Liver (tissue), 9 donors: ENCODE results near the gene ATP5PD. TPM values are rescaled to one million over a fixed set of nuclear protein-coding genes. Genes with fewer than 3 reads are reported as not detected.

Experiments
- DNase-seq: peaks from one replicate; pipeline ENCODE4 v3.0.0-alpha.2; 2017; ENCODE audit warnings: low spot score
- H3K27ac ChIP-seq, 2 donors: one replicate each; pipeline ENCODE4 v1.7.0; 2013; ENCODE audit warnings: inconsistent platforms in 2 of 2, low read length in 2 of 2, control low read depth in 1 of 2, low read depth in 1 of 2, mild to moderate bottlenecking in 1 of 2
- H3K27me3 ChIP-seq, 4 donors: one replicate each; pipeline versions ENCODE4 v1.6.1 to v1.7.0; 2013; ENCODE audit warnings: low read length in 3 of 4, inconsistent platforms in 1 of 4, mild to moderate bottlenecking in 1 of 4, moderate library complexity in 1 of 4; ENCODE audit not compliant: control insufficient read depth in 4 of 4, insufficient read depth in 4 of 4
- H3K36me3 ChIP-seq, 4 donors: one replicate each; pipeline versions ENCODE4 v1.6.1 to v1.7.0; 2013; ENCODE audit warnings: low read length in 3 of 4, mild to moderate bottlenecking in 3 of 4, low read depth in 1 of 4, moderate library complexity in 1 of 4; ENCODE audit not compliant: control insufficient read depth in 4 of 4, insufficient read depth in 3 of 4
- H3K4me1 ChIP-seq, 4 donors: one replicate each; pipeline versions ENCODE4 v1.6.1 to v1.7.0; 2013; ENCODE audit warnings: low read length in 3 of 4, mild to moderate bottlenecking in 3 of 4, moderate library complexity in 1 of 4; ENCODE audit not compliant: control insufficient read depth in 4 of 4, insufficient read depth in 4 of 4
- H3K4me3 ChIP-seq, 3 donors: one replicate each; pipeline versions ENCODE4 v1.6.1 to v1.7.0; 2013; ENCODE audit warnings: low read length in 3 of 3, control low read depth in 1 of 3, low read depth in 1 of 3, mild to moderate bottlenecking in 1 of 3
- H3K9ac ChIP-seq, 2 donors: one replicate each; pipeline ENCODE4 v1.7.0; 2013; ENCODE audit warnings: low read length in 2 of 2, mild to moderate bottlenecking in 2 of 2, moderate library complexity in 2 of 2, control low read depth in 1 of 2, low read depth in 1 of 2
- H3K9me3 ChIP-seq, 4 donors: one replicate each; pipeline versions ENCODE4 v1.6.1 to v1.7.0; 2013; ENCODE audit warnings: low read length in 3 of 4; ENCODE audit not compliant: control insufficient read depth in 4 of 4
- ATF3 ChIP-seq: IDR thresholded peaks from 2 replicates; pipeline ENCODE4 v1.6.1; 2016; ENCODE audit warnings: antibody characterized with exemption
- EGR1 ChIP-seq, 2 donors: IDR thresholded peaks; 2 replicates each; pipeline ENCODE4 v1.6.1; 2016 to 2018; ENCODE audit warnings: antibody characterized with exemption in 2 of 2, low read depth in 2 of 2
- FOXA1 ChIP-seq: IDR thresholded peaks from 2 replicates; pipeline ENCODE4 v1.6.1; 2016; ENCODE audit warnings: antibody characterized with exemption
- FOXA2 ChIP-seq: IDR thresholded peaks from 2 replicates; pipeline ENCODE4 v1.6.1; 2016; ENCODE audit warnings: antibody characterized with exemption
- GABPA ChIP-seq, 2 donors: IDR thresholded peaks in 1 of 2; conservative IDR thresholded peaks in 1 of 2; 2 replicates each; pipeline ENCODE4 v1.6.1; 2016; ENCODE audit warnings: antibody characterized with exemption in 2 of 2, mild to moderate bottlenecking in 1 of 2, moderate library complexity in 1 of 2
- HNF4A ChIP-seq, 2 donors: conservative IDR thresholded peaks; 2 replicates each; pipeline ENCODE4 v1.6.1; 2016; ENCODE audit warnings: antibody characterized with exemption in 2 of 2, mild to moderate bottlenecking in 2 of 2
- HNF4G ChIP-seq: IDR thresholded peaks from 2 replicates; pipeline ENCODE4 v1.6.1; 2016; ENCODE audit warnings: antibody characterized with exemption
- JUND ChIP-seq, 2 donors: IDR thresholded peaks; 2 replicates each; pipeline ENCODE4 v1.6.1; 2016; ENCODE audit warnings: antibody characterized with exemption in 2 of 2
- MAX ChIP-seq: IDR thresholded peaks from 2 replicates; pipeline ENCODE4 v1.6.1; 2016; ENCODE audit warnings: antibody characterized with exemption
- NR2F2 ChIP-seq: IDR thresholded peaks from 2 replicates; pipeline ENCODE4 v1.6.1; 2016; ENCODE audit warnings: antibody characterized with exemption
- RAD21 ChIP-seq, 2 donors: IDR thresholded peaks; 2 replicates each; pipeline ENCODE4 v1.6.1; 2016; ENCODE audit warnings: antibody characterized with exemption in 2 of 2, mild to moderate bottlenecking in 2 of 2
- RXRA ChIP-seq, 2 donors: IDR thresholded peaks; 2 replicates each; pipeline ENCODE4 v1.6.1; 2017 to 2018; ENCODE audit warnings: antibody characterized with exemption in 2 of 2, mild to moderate bottlenecking in 1 of 2
- SP1 ChIP-seq: IDR thresholded peaks from 2 replicates; pipeline ENCODE4 v1.6.1; 2018; ENCODE audit warnings: antibody characterized with exemption, mild to moderate bottlenecking
- TAF1 ChIP-seq: conservative IDR thresholded peaks from 2 replicates; pipeline ENCODE4 v1.6.1; 2016; ENCODE audit warnings: antibody characterized with exemption, mild to moderate bottlenecking
- YY1 ChIP-seq: IDR thresholded peaks from 2 replicates; pipeline ENCODE4 v1.6.1; 2016; ENCODE audit warnings: antibody characterized with exemption, mild to moderate bottlenecking
- ZBTB33 ChIP-seq: IDR thresholded peaks from 2 replicates; pipeline ENCODE4 v1.6.1; 2016; ENCODE audit warnings: antibody characterized with exemption
- WGBS: extraction: QIAGEN DNeasy Blood & Tissue Kit; methylation state at CpG from one replicate; pipeline ENCODE4 v1.1.7; 2013; 5-methylcytosine and 5-hydroxymethylcytosine counted together
- polyA plus RNA-seq, 2 donors: library from polyadenylated mRNA; stranded (reverse) in 1 of 2; unstranded in 1 of 2; fragments of 200-250 nt in 1 of 2; fragments of >200 nt in 1 of 2; fragmentation: Nextera tagmentation in 1 of 2; extraction: Ambion mirVana in 1 of 2; gene quantifications; one replicate each; pipeline versions ENCODE4 v1.2.1 to v1.2.3, GENCODE V29; 2013 to 2015
- total RNA-seq, 2 donors: library from RNA; depleted of rRNA; stranded (reverse); fragments of >200 nt; gene quantifications; one replicate each; pipeline ENCODE4 v1.2.3, GENCODE V29; 2014
- TF ChIP-seq, protein P1 (sequence below): IDR thresholded peaks from 2 replicates; pipeline ENCODE4 v1.6.1; 2016; ENCODE audit warnings: antibody characterized with exemption, mild to moderate bottlenecking
- TF ChIP-seq, protein P2 (sequence below): fragments of 150-350 bp; IDR thresholded peaks from 2 replicates; pipeline ENCODE4 v1.5.1; 2017; ENCODE audit warnings: improper control_type of control experiment, low read depth, low read length; ENCODE audit not compliant: missing input control
- donor health status: healthy.
- donor health status: healthy.
- donor health status: healthy.
- donor health status: healthy.
- donor health status: healthy.

The ATP5PD gene
- total RNA-seq (100 to 1,000 TPM; 102 to 128 TPM), polyA plus RNA-seq (100 to 1,000 TPM; 241 to 378 TPM)

GRCh38 chr17:75046407-75047289 lies at the start of gene ATP5PD, which contains the start of gene KCTD2:
Gene ATP5PD (minus strand): TSS chr17:75046969. CDS start chr17:75042650, 4,319 bp downstream.
Gene KCTD2 (plus strand): TSS chr17:75047225. CDS start chr17:75047251, 26 bp downstream.
- H3K4me3 ChIP-seq = peak within 1 kb of the TSS; percentile 90 to 98 (median 92)
- peak within 1 kb of the TSS; percentile 99 to 100 for H3K27ac ChIP-seq
- H3K9ac ChIP-seq = peak within 1 kb of the TSS; percentile 77 to 97
- DNase-seq = peak; percentile 93
- under 1% methylated on average over 72 of the region's 72 CpGs for WGBS
- no peaks in the 10 kb centered on the region for H3K27me3 ChIP-seq
- H3K9me3 ChIP-seq = no peaks in the 10 kb centered on the region
- no peak for TF ChIP-seq ATF3
- peak in 1 of 2 donors; percentile 65 for TF ChIP-seq RXRA (IDR thresholded peaks at IDR 0.05)
- TF ChIP-seq ZBTB33 = no peak
- peak; percentile 68 for TF ChIP-seq TAF1
- TF ChIP-seq EGR1 (IDR thresholded peaks at IDR 0.05; ENCODE audit: low read depth in 2 of 2) = peak; percentile 60 to 95
- peak; percentile 56 for TF ChIP-seq YY1
- TF ChIP-seq HNF4A (conservative IDR thresholded peaks at IDR 0.05) = peak; percentile 29
- TF ChIP-seq GABPA (IDR thresholded peaks at IDR 0.05 in 1 of 2, conservative IDR thresholded peaks at IDR 0.05 in 1 of 2) = peak; percentile 79 to 94
- TF ChIP-seq JUND (IDR thresholded peaks at IDR 0.05) = no peak
- TF ChIP-seq, protein P1, sequence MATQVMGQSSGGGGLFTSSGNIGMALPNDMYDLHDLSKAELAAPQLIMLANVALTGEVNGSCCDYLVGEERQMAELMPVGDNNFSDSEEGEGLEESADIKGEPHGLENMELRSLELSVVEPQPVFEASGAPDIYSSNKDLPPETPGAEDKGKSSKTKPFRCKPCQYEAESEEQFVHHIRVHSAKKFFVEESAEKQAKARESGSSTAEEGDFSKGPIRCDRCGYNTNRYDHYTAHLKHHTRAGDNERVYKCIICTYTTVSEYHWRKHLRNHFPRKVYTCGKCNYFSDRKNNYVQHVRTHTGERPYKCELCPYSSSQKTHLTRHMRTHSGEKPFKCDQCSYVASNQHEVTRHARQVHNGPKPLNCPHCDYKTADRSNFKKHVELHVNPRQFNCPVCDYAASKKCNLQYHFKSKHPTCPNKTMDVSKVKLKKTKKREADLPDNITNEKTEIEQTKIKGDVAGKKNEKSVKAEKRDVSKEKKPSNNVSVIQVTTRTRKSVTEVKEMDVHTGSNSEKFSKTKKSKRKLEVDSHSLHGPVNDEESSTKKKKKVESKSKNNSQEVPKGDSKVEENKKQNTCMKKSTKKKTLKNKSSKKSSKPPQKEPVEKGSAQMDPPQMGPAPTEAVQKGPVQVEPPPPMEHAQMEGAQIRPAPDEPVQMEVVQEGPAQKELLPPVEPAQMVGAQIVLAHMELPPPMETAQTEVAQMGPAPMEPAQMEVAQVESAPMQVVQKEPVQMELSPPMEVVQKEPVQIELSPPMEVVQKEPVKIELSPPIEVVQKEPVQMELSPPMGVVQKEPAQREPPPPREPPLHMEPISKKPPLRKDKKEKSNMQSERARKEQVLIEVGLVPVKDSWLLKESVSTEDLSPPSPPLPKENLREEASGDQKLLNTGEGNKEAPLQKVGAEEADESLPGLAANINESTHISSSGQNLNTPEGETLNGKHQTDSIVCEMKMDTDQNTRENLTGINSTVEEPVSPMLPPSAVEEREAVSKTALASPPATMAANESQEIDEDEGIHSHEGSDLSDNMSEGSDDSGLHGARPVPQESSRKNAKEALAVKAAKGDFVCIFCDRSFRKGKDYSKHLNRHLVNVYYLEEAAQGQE = peak; percentile 75
- no peak for TF ChIP-seq HNF4G
- peak; percentile 46 for TF ChIP-seq FOXA1
- peak; percentile 49 for TF ChIP-seq NR2F2
- peak; percentile 76 for TF ChIP-seq SP1
- TF ChIP-seq, protein P2, sequence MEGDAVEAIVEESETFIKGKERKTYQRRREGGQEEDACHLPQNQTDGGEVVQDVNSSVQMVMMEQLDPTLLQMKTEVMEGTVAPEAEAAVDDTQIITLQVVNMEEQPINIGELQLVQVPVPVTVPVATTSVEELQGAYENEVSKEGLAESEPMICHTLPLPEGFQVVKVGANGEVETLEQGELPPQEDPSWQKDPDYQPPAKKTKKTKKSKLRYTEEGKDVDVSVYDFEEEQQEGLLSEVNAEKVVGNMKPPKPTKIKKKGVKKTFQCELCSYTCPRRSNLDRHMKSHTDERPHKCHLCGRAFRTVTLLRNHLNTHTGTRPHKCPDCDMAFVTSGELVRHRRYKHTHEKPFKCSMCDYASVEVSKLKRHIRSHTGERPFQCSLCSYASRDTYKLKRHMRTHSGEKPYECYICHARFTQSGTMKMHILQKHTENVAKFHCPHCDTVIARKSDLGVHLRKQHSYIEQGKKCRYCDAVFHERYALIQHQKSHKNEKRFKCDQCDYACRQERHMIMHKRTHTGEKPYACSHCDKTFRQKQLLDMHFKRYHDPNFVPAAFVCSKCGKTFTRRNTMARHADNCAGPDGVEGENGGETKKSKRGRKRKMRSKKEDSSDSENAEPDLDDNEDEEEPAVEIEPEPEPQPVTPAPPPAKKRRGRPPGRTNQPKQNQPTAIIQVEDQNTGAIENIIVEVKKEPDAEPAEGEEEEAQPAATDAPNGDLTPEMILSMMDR = no peak
- TF ChIP-seq FOXA2 = no peak
- no peak for TF ChIP-seq RAD21 (IDR thresholded peaks at IDR 0.05)
- TF ChIP-seq MAX = no peak
- H3K36me3 ChIP-seq = peaks cover 5 to 11% (median 6%) of the 10 kb centered on the region in 4 donors
- H3K4me1 ChIP-seq = peaks cover 5 to 18% (median 16%) of the 10 kb centered on the region in 4 donors
